GM12878 (cell line): ENCODE results near the gene THRB. TPM values are rescaled to one million over a fixed set of nuclear protein-coding genes. Genes with fewer than 3 reads are reported as not detected.

Source experiments
- ATAC-seq: fragments of 200-7000 bp; cut with Tn5 transposase; 3 replicates; pipeline ENCODE4 v1.9.1; 2020; ENCODE audit warnings: mild to moderate bottlenecking, moderate library complexity
- BruUV-seq: library from RNA; stranded (reverse); fragments of 400-500 nt; replicated peaks from 2 replicates; lab custom pipeline; 2021; lab: Mats Ljungman, UMichigan
- CTCF ChIA-PET: fragments of 300-600 bp; sonication (Branson Sonifier 250); formaldehyde crosslinking; extraction: SDS; loops from one replicate; lab custom pipeline; 2021; ENCODE audit warnings: inconsistent platforms; lab: Yijun Ruan, JAX
- POLR2A ChIA-PET: fragments of 350-600 bp; formaldehyde crosslinking; extraction: SDS; loops from one replicate; lab custom pipeline; 2021; ENCODE audit warnings: inconsistent platforms; lab: Charles Lee
- RAD21 ChIA-PET: fragments of 300-600 bp; sonication (Branson Sonifier 250); formaldehyde crosslinking; loops from one replicate; lab custom pipeline; 2023; ENCODE audit warnings: antibody characterized with exemption; ENCODE audit not compliant: unreplicated experiment; lab: Charles Lee
- SMC1A ChIA-PET: fragments of 300-600 bp; sonication (Branson Sonifier 250); formaldehyde crosslinking; loops from one replicate; lab custom pipeline; 2023; ENCODE audit not compliant: unreplicated experiment, uncharacterized antibody; lab: Charles Lee
- DNase-seq: peaks from one replicate; pipeline ENCODE4 v3.0.0-alpha.2; 2011; ENCODE audit warnings: low read depth, low spot score
- FAIRE-seq: peaks from 3 replicates; lab custom pipeline; 2011; peaks lifted over from hg19 to GRCh38; lab: Jason Lieb, UNC
- H2AFZ ChIP-seq: 2 replicates; pipeline ENCODE4 v1.6.0; 2011; ENCODE audit warnings: low read depth, low read length, control low read depth; ENCODE audit not compliant: control insufficient read depth
- H3K27ac ChIP-seq: 2 replicates; pipeline ENCODE4 v1.5.1; 2011; ENCODE audit warnings: control low read depth; ENCODE audit not compliant: control insufficient read depth, insufficient read depth
- H3K27me3 ChIP-seq, 2 experiments: replicated peaks in 1 of 2; 2 replicates each; pipeline versions ENCODE4 v1.6.0 to v1.6.1; 2011; ENCODE audit warnings: low read length in 1 of 2; ENCODE audit not compliant: control insufficient read depth in 2 of 2, insufficient read depth in 2 of 2
- H3K36me3 ChIP-seq, 2 experiments: 2 replicates each; pipeline ENCODE4 v1.5.1; 2011; ENCODE audit warnings: low read length in 1 of 2; ENCODE audit not compliant: control insufficient read depth in 2 of 2, insufficient read depth in 2 of 2
- H3K4me1 ChIP-seq: 2 replicates; pipeline ENCODE4 v1.6.1; 2011; ENCODE audit warnings: mild to moderate bottlenecking, low read length, moderate library complexity, mixed read lengths; ENCODE audit not compliant: control insufficient read depth, insufficient read depth
- H3K4me2 ChIP-seq: 2 replicates; pipeline ENCODE4 v1.6.0; 2011; ENCODE audit warnings: control low read depth; ENCODE audit not compliant: control insufficient read depth, insufficient read depth
- H3K4me3 ChIP-seq: fragments of 200-600 bp; sonication (generic); 2 replicates; pipeline ENCODE4 v1.5.1; 2016
- H3K79me2 ChIP-seq: 2 replicates; pipeline ENCODE4 v1.6.0; 2011; ENCODE audit warnings: low read length; ENCODE audit not compliant: control insufficient read depth, insufficient read depth
- H3K9ac ChIP-seq: 2 replicates; pipeline ENCODE4 v1.8.0; 2011; ENCODE audit warnings: low read length, control low read depth, mixed read lengths; ENCODE audit not compliant: control insufficient read depth, insufficient read depth
- H3K9me3 ChIP-seq: replicated peaks from 3 replicates; pipeline ENCODE4 v1.5.1; 2011; ENCODE audit warnings: mild to moderate bottlenecking, low read length; ENCODE audit not compliant: control insufficient read depth, insufficient read depth
- H4K20me1 ChIP-seq: 2 replicates; pipeline ENCODE4 v1.6.0; 2011; ENCODE audit not compliant: control insufficient read depth, insufficient read depth
- ATF3 ChIP-seq: IDR thresholded peaks from 2 replicates; pipeline ENCODE4 v1.6.1; 2011; ENCODE audit warnings: low read depth, mild to moderate bottlenecking, low read length, moderate library complexity, borderline replicate concordance; ENCODE audit errors: extremely low read depth
- BCL3 ChIP-seq: IDR thresholded peaks from 2 replicates; pipeline ENCODE4 v1.6.1; 2011; ENCODE audit warnings: borderline replicate concordance, low read depth, mild to moderate bottlenecking, moderate library complexity, low read length; ENCODE audit not compliant: insufficient read depth, poor library complexity, severe bottlenecking
- MTA3 ChIP-seq: IDR thresholded peaks from 2 replicates; pipeline ENCODE4 v1.6.1; 2012; ENCODE audit warnings: low read length, inconsistent platforms, borderline replicate concordance
- NR2C2 ChIP-seq: IDR thresholded peaks from 2 replicates; pipeline ENCODE4 v1.6.1; 2011; ENCODE audit warnings: borderline replicate concordance, low read depth; ENCODE audit not compliant: control insufficient read depth, insufficient read length
- PBX3 ChIP-seq: IDR thresholded peaks from 2 replicates; pipeline ENCODE4 v1.6.1; 2011; ENCODE audit warnings: mild to moderate bottlenecking, low read depth, low read length, moderate library complexity; ENCODE audit not compliant: insufficient replicate concordance
- RAD51 ChIP-seq: fragments of 450-650 bp; IDR thresholded peaks from 2 replicates; pipeline ENCODE4 v1.6.1; 2016; ENCODE audit warnings: moderate library complexity, mild to moderate bottlenecking, inconsistent platforms
- WGBS: methylation state at CpG from one replicate; pipeline ENCODE4 v1.1.6; 2016; ENCODE audit warnings: low lambda C conversion rate; ENCODE audit not compliant: insufficient replicate concordance, insufficient coverage; ENCODE audit errors: missing lambda C conversion rate; 5-methylcytosine and 5-hydroxymethylcytosine counted together
- in situ Hi-C: fragments of 300-500 bp; cut with MboI; formaldehyde crosslinking; loops from 9 replicates; pipeline ENCODE4 v1.14.3; 2018; ENCODE audit warnings: mixed read lengths
- intact Hi-C: fragments of 100-400 bp; cut with micrococcal nuclease; formaldehyde crosslinking; loops from one replicate; pipeline ENCODE4 v1.14.2; 2022; ENCODE audit not compliant: unreplicated experiment
- polyA plus RNA-seq, 11 experiments: library from polyadenylated mRNA; depleted of rRNA in 4 of 11; unstranded in 6 of 11; stranded (reverse) in 5 of 11; fragments of >200 nt; fragmentation: Nextera tagmentation in 4 of 11; fragmentation: Illumina TruSeq in 1 of 11; extraction: Ambion mirVana in 4 of 11; extraction: Trizol in 1 of 11; gene quantifications; 1 replicate in 1 of 11; 2 replicates in 10 of 11; pipeline versions ENCODE4 v1.2.1 to v1.2.3, GENCODE V29; 2011 to 2016; ENCODE audit warnings: inconsistent platforms in 2 of 11, missing spikeins in 2 of 11, low read depth in 1 of 11
- total RNA-seq, 4 experiments: library from RNA; depleted of rRNA in 3 of 4; stranded (reverse); fragments of >200 nt in 3 of 4; fragmentation: Illumina TruSeq in 1 of 4; extraction: Trizol in 1 of 4; gene quantifications; 2 replicates each; pipeline versions ENCODE4 v1.2.1 to v1.2.3, GENCODE V29; 2013 to 2021

The THRB gene
- total and polyA plus RNA-seq, 10 of the 15 experiments (the other 5 are each of a cell fraction or from before 2014, with no cell fraction given), result 0.05 TPM; not detected in 9

- in situ Hi-C loops, result no loop called here
- SMC1A ChIA-PET, result no interaction called here
Measured at GRCh38 chr3:24211381-24211780, 283.3 kb downstream of the THRB start.

More at GRCh38 chr3:24211381-24211780, 283.3 kb downstream of the THRB start:
- no peak overlapping the region for H3K27ac ChIP-seq
- intact Hi-C loops, result no loop called here
- TF ChIP-seq MTA3 (no peak), RAD51 (no peak), NR2C2 (no peak), BCL3 (no peak), PBX3 (no peak), ATF3 (no peak)
- RAD21 ChIA-PET, result no interaction called here
- no peaks in the 10 kb centered on the region for H3K79me2 ChIP-seq
- H3K9me3 ChIP-seq, result no peaks in the 10 kb centered on the region
- no peak overlapping the region for H2AFZ ChIP-seq
- CTCF ChIA-PET, result no interaction called here
- no peaks in the 10 kb centered on the region for H3K36me3 ChIP-seq
- ATAC-seq (no peak), FAIRE-seq (no peak), DNase-seq (no peak)
- 58% methylated on average over 3 of the region's 3 CpGs for WGBS
- H3K9ac ChIP-seq, result no peak overlapping the region
- H3K4me1 ChIP-seq, result no peaks in the 10 kb centered on the region
- POLR2A ChIA-PET, result no interaction called here
- H3K4me2 ChIP-seq, result no peak overlapping the region
- H4K20me1 ChIP-seq, result no peaks in the 10 kb centered on the region
- H3K27me3 ChIP-seq, result peaks cover 0 to 4% of the 10 kb centered on the region in 2 experiments; a peak in 2 of 4 replicates
- no TSS peak for BruUV-seq
- no peak overlapping the region for H3K4me3 ChIP-seq
